Neural progenitor cell (in vitro differentiated cells): ENCODE measurements around the gene HS3ST5. TPM values are rescaled to one million over a fixed set of nuclear protein-coding genes. Genes with fewer than 3 reads are reported as not detected.

Source experiments
- DNase-seq: peaks from one replicate; pipeline ENCODE4 v3.0.0-alpha.2; 2016; ENCODE audit warnings: low spot score
- H2AFZ ChIP-seq: fragments of 200-600 bp; sonication (generic); replicated peaks from 2 replicates; pipeline ENCODE4 v1.6.1; 2016; ENCODE audit warnings: antibody characterized with exemption
- H3F3A ChIP-seq: fragments of 200-600 bp; sonication (generic); 2 replicates; pipeline ENCODE4 v1.6.1; 2016; ENCODE audit warnings: antibody characterized with exemption, low read depth
- H3K27ac ChIP-seq: fragments of 200-600 bp; sonication (generic); 2 replicates; pipeline ENCODE4 v1.5.1; 2016; ENCODE audit warnings: mild to moderate bottlenecking
- H3K27me3 ChIP-seq: fragments of 200-600 bp; sonication (generic); 2 replicates; pipeline ENCODE4 v1.6.1; 2016; ENCODE audit warnings: mild to moderate bottlenecking, moderate library complexity
- H3K36me3 ChIP-seq: fragments of 200-600 bp; sonication (generic); 2 replicates; pipeline ENCODE4 v1.5.1; 2016
- H3K4me1 ChIP-seq: fragments of 200-600 bp; sonication (generic); 2 replicates; pipeline ENCODE4 v1.6.1; 2016; ENCODE audit warnings: mixed run types
- H3K4me2 ChIP-seq: fragments of 200-600 bp; sonication (generic); 2 replicates; pipeline ENCODE4 v1.6.1; 2016
- H3K4me3 ChIP-seq: fragments of 200-600 bp; sonication (generic); 2 replicates; pipeline ENCODE4 v1.5.1; 2016
- H3K79me2 ChIP-seq: fragments of 200-600 bp; sonication (generic); 2 replicates; pipeline ENCODE4 v1.6.1; 2016; ENCODE audit warnings: low read depth
- H3K9ac ChIP-seq: fragments of 200-600 bp; sonication (generic); 2 replicates; pipeline ENCODE4 v1.6.1; 2016
- H3K9me3 ChIP-seq: fragments of 200-600 bp; sonication (generic); 2 replicates; pipeline ENCODE4 v1.5.1; 2016; ENCODE audit warnings: low read depth
- H4K20me1 ChIP-seq: fragments of 200-600 bp; sonication (generic); 2 replicates; pipeline ENCODE4 v1.6.1; 2016; ENCODE audit warnings: low read depth
- H3K27ac Mint-ChIP-seq: 3 replicates; pipeline ENCODE4 v1.8.0; 2021; ENCODE audit warnings: mixed read lengths
- H3K27me3 Mint-ChIP-seq: 2 replicates; pipeline ENCODE4 v1.8.0; 2022; ENCODE audit warnings: low read depth, mild to moderate bottlenecking, inconsistent platforms, moderate library complexity, mixed read lengths; ENCODE audit not compliant: insufficient read depth
- H3K36me3 Mint-ChIP-seq: 3 replicates; pipeline ENCODE4 v1.8.0; 2021; ENCODE audit warnings: mixed read lengths
- H3K4me1 Mint-ChIP-seq: 3 replicates; pipeline ENCODE4 v1.8.0; 2021; ENCODE audit warnings: mixed read lengths
- H3K4me3 Mint-ChIP-seq: 3 replicates; pipeline ENCODE4 v1.8.0; 2021; ENCODE audit warnings: mild to moderate bottlenecking, moderate library complexity, mixed read lengths
- H3K9me3 Mint-ChIP-seq: 3 replicates; pipeline ENCODE4 v1.8.0; 2020; ENCODE audit warnings: mixed read lengths
- CTCF ChIP-seq: fragments of 200-600 bp; sonication (generic); IDR thresholded peaks from 2 replicates; pipeline ENCODE4 v1.5.1; 2017; ENCODE audit warnings: antibody characterized with exemption, mild to moderate bottlenecking
- EZH2 ChIP-seq: fragments of 200-600 bp; sonication (generic); IDR thresholded peaks from 2 replicates; pipeline ENCODE4 v1.6.1; 2017; ENCODE audit warnings: antibody characterized with exemption, mild to moderate bottlenecking, moderate library complexity
- EZH2phosphoT487 ChIP-seq: fragments of 200-600 bp; sonication (generic); IDR thresholded peaks from 2 replicates; pipeline ENCODE4 v1.6.1; 2017; ENCODE audit warnings: antibody characterized with exemption
- total RNA-seq: library from RNA; depleted of rRNA; stranded (reverse); fragments of >200 nt; gene quantifications from 2 replicates; pipeline ENCODE4 v1.2.3, GENCODE V29; 2015; ENCODE audit warnings: low replicate concordance

HS3ST5 gene
- total RNA-seq, 1 donor from 2014 or later: 0.34 TPM

GRCh38 chr6:114292431-114292830 lies 50.4 kb downstream of the HS3ST5 start:
- Histone ChIP-seq H3K79me2 (no peaks in the 10 kb centered on the region), H3K27ac (no peak overlapping the region), H3F3A (no peaks in the 10 kb centered on the region), H3K9me3 (no peaks in the 10 kb centered on the region), H2AFZ (no peak overlapping the region), H3K4me3 (no peak overlapping the region), H3K27me3 (no peaks in the 10 kb centered on the region), H4K20me1 (no peaks in the 10 kb centered on the region), H3K9ac (no peak overlapping the region), H3K4me2 (no peak overlapping the region), H3K36me3 (no peaks in the 10 kb centered on the region), H3K4me1 (no peaks in the 10 kb centered on the region)
- Mint-ChIP-seq H3K4me3 (no peak overlapping the region), H3K4me1 (no peaks in the 10 kb centered on the region), H3K27ac (no peak overlapping the region), H3K27me3 (no peaks in the 10 kb centered on the region), H3K36me3 (no peaks in the 10 kb centered on the region), H3K9me3 (no peaks in the 10 kb centered on the region)
- DNase-seq: no peak
- TF ChIP-seq CTCF (no peak), EZH2phosphoT487 (no peak), EZH2 (no peak)

- no peaks in the 10 kb centered on the region for H3F3A ChIP-seq
- no peak overlapping the region for H3K9ac ChIP-seq
- no peaks in the 10 kb centered on the region for H3K27me3 ChIP-seq
- peak overlapping the region; percentile 14 for H2AFZ ChIP-seq
- no peak overlapping the region for H3K27ac Mint-ChIP-seq
- no peak for DNase-seq
- no peak overlapping the region for H3K4me3 ChIP-seq
- H3K4me1 ChIP-seq: no peaks in the 10 kb centered on the region
- H3K27ac ChIP-seq: no peak overlapping the region
- no peaks in the 10 kb centered on the region for H3K36me3 Mint-ChIP-seq
- no peaks in the 10 kb centered on the region for H4K20me1 ChIP-seq
- no peaks in the 10 kb centered on the region for H3K27me3 Mint-ChIP-seq
- H3K36me3 ChIP-seq: no peaks in the 10 kb centered on the region
- H3K4me2 ChIP-seq: no peak overlapping the region
- H3K79me2 ChIP-seq: no peaks in the 10 kb centered on the region
- no peaks in the 10 kb centered on the region for H3K9me3 ChIP-seq
- no peaks in the 10 kb centered on the region for H3K4me1 Mint-ChIP-seq
- no peaks in the 10 kb centered on the region for H3K9me3 Mint-ChIP-seq
- no peak for TF ChIP-seq EZH2phosphoT487
- no peak for TF ChIP-seq CTCF
- no peak for TF ChIP-seq EZH2
- no peak overlapping the region for H3K4me3 Mint-ChIP-seq
Measured at GRCh38 chr6:114291428-114291827, 51.4 kb downstream of the HS3ST5 start.

- Histone ChIP-seq H3K36me3 (no peaks in the 10 kb centered on the region), H3K27ac (no peak overlapping the region), H2AFZ (peak overlapping the region; percentile 14), H3K79me2 (no peaks in the 10 kb centered on the region), H3K9me3 (no peaks in the 10 kb centered on the region), H3K27me3 (no peaks in the 10 kb centered on the region), H3K4me2 (no peak overlapping the region), H3K4me1 (no peaks in the 10 kb centered on the region), H3K4me3 (no peak overlapping the region), H3F3A (no peaks in the 10 kb centered on the region), H4K20me1 (no peaks in the 10 kb centered on the region), H3K9ac (no peak overlapping the region)
- H3K27me3 Mint-ChIP-seq: no peaks in the 10 kb centered on the region
- no peak for DNase-seq
- H3K4me1 Mint-ChIP-seq: no peaks in the 10 kb centered on the region
- H3K27ac Mint-ChIP-seq: no peak overlapping the region
- no peaks in the 10 kb centered on the region for H3K36me3 Mint-ChIP-seq
- no peaks in the 10 kb centered on the region for H3K9me3 Mint-ChIP-seq
- no peak overlapping the region for H3K4me3 Mint-ChIP-seq
- TF ChIP-seq CTCF: no peak
- no peak for TF ChIP-seq EZH2
- no peak for TF ChIP-seq EZH2phosphoT487
Measured at GRCh38 chr6:114290864-114291263, 52.0 kb downstream of the HS3ST5 start.
